ENCODE data around the gene CELSR3.

CELSR3 gene

GRCh38 chr3:48635222-48636021 lies 27.3 kb downstream of the CELSR3 start, which contains the start of gene SLC26A6:
TSS of gene SLC26A6 (minus strand) at chr3:48635461. CDS start at chr3:48635393, 68 bp downstream.
- Histone ChIP-seq H3K4me3 (ENCODE audit: low read depth, low read length) (peak within 1 kb of the TSS; percentile 65), H3K4me1 (no peaks in the 10 kb centered on the region), H3K36me3 (peaks cover 4% of the 10 kb centered on the region), H3K27me3 (no peaks in the 10 kb centered on the region), H3K9me3 (no peaks in the 10 kb centered on the region)
- TF ChIP-seq CTCF (IDR thresholded peaks at IDR 0.05; ENCODE audit: low read depth, low read length): peak; percentile 46
- DNase-seq: peak; percentile 95

GRCh38 chr3:48634661-48635221 lies 27.9 kb downstream of the CELSR3 start:
- Histone ChIP-seq H3K36me3 (peaks cover 4% of the 10 kb centered on the region), H3K4me1 (no peaks in the 10 kb centered on the region), H3K27me3 (no peaks in the 10 kb centered on the region), H3K9me3 (no peaks in the 10 kb centered on the region), H3K4me3 (ENCODE audit: low read depth, low read length) (peak overlapping the region; percentile 65)
- DNase-seq: peak; percentile 46
- TF ChIP-seq CTCF (IDR thresholded peaks at IDR 0.05; ENCODE audit: low read depth, low read length): no peak

- TF ChIP-seq CTCF (IDR thresholded peaks at IDR 0.05; ENCODE audit: low read depth, low read length): no peak
- Histone ChIP-seq H3K4me3 (ENCODE audit: low read depth, low read length) (no peak overlapping the region), H3K27me3 (no peaks in the 10 kb centered on the region), H3K9me3 (no peaks in the 10 kb centered on the region), H3K4me1 (no peaks in the 10 kb centered on the region), H3K36me3 (no peaks in the 10 kb centered on the region)
- no peak for DNase-seq
Observed at GRCh38 chr3:48633743-48634142, 28.9 kb downstream of the CELSR3 start.

- Histone ChIP-seq H3K9me3 (no peaks in the 10 kb centered on the region), H3K27me3 (no peaks in the 10 kb centered on the region), H3K36me3 (no peaks in the 10 kb centered on the region), H3K4me3 (ENCODE audit: low read depth, low read length) (no peak overlapping the region), H3K4me1 (no peaks in the 10 kb centered on the region)
- no peak for TF ChIP-seq CTCF (IDR thresholded peaks at IDR 0.05; ENCODE audit: low read depth, low read length)
- no peak for DNase-seq
Observed at GRCh38 chr3:48633256-48633655, 29.4 kb downstream of the CELSR3 start.

GRCh38 chr3:48631516-48632448 lies 30.9 kb downstream of the CELSR3 start:
- H3K4me1 ChIP-seq: no peaks in the 10 kb centered on the region
- no peaks in the 10 kb centered on the region for H3K36me3 ChIP-seq
- no peaks in the 10 kb centered on the region for H3K9me3 ChIP-seq
- TF ChIP-seq CTCF (IDR thresholded peaks at IDR 0.05; ENCODE audit: low read depth, low read length): no peak
- no peak for DNase-seq
- no peaks in the 10 kb centered on the region for H3K27me3 ChIP-seq
- no peak overlapping the region for H3K4me3 ChIP-seq (ENCODE audit: low read depth, low read length)

All from BE2C (cell line).